Activated T-cell treated with anti-CD3 and anti-CD28 coated beads for 48 hours (primary cell): Measurements from ENCODE around the gene LSS.
"Not testable (repeated sequence)": the region's sequence is repeated elsewhere in the genome, so short reads cannot be mapped to it uniquely, and the experiment has no call there.

Source experiments
- DNase-seq: peaks from one replicate; pipeline ENCODE4 v3.0.0-alpha.2; 2020; ENCODE audit warnings: low read depth

Gene LSS

GRCh38 chr21:46205166-46205565 is 23.4 kb downstream of the LSS start:
- no peak for DNase-seq

DNA sequence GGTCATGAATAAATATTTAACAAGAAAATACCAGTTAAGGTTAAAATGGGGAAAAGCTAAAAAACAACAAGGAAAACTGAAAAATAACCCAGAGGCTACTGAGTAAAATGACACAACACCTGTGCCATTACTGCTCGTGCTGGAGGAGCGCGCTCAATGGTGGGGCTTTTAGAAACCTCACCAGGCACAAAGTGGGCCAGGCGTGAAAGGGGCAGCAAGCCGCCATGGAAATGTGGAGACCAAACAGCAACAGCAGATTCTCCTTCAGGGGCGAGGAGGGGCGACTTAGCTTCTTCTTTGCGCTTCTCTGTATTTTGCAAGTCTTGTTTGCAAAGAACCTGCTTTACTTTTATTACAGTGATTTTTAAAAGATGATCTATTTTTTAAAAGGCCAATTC is 25.4 kb downstream of the LSS start:
- DNase-seq, result no peak

DNA sequence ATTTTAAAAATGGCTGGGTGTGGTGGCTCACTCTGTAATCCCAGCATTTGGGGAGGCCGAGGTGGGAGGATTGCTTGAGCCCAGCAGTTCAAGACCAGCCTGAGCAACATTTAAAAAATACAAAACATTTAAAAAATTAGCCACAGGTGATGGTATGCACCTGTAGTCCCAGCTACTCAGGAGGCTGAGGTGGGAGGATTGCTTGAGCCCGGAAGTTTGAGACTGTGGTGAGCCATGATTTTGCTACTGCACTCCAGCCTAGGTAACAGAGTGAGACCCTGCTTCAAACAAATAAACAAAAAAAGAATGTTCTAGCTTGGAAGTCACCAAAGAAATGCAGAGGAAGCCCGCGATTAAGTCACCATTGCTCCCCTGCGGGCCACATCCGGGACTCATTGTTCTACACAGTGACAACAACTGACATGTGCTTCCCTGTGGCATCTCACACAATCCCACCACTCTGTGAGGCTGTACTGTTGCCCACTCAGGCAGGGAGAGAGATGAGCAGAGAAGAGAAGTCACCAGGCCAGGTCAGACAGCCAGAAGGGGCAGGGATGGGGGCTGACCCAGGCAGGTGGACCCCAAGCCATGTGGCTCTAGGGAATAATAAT is 25.9 kb downstream of the LSS start:
- no peak for DNase-seq

- not testable (repeated sequence) for DNase-seq
Observed at GRCh38 chr21:46200877-46201803, 27.4 kb downstream of the LSS start.

DNA sequence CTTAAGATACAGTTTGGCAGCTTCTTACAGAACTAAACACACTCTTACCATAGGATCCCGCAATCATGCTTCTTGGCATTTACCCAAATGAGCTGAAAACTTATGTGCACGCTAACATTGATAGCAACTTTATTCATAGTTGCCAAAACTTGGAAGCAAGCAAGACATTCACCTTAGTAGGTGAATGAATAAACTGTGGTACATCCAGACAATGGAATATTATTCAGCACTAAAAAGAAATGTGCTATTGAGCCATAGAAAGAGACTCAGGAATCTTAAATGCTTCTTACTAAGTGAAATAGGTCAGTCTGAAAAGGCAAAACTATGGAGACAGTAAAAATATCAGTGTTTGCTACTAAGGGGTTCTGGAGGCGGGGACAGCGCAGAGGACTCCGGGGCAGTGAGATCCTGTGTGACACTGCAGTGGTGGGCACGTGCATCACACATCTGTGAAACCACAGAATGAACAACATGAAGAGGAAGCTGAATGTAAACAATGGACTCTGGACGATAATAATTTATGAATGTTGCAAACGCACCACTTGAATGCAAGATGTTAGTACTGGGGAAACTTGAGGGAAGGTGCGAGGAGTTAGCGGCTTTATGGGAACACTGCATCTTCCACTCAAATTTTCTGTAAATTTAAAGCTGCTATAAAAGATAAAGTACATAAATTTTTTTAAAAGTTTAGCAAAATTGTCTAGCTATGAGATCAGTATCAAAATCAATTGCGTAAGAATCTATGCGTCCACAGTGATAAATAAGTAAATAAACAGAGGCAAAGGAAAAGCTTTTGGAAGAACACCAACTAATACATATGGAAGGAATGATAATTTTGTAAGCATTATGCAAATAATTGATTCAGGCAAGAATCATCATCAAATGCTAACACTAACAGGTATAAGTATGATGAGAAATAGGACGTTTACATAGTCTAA is 28.9 kb downstream of the LSS start:
- no peak for DNase-seq

DNA sequence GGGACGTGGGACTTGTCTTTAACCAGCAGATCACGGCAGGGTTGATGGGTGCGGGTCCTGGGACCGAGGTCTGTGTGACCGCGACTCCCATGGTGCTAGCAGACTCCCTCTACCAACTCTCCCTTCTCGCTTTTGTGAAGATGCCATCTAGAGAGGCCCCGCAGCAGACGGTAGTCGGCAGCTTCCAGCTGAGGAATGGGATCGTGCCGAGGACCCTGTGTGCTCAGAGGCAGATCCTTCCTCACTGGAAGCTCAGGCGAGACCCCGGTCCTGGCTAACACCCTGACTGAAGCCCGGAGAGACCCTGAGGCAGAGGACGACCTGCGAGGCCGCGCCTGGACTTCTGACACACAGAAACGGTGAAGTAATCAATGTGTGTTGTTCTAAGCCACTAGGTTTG is 31.8 kb downstream of the LSS start:
- DNase-seq, result no peak

GRCh38 chr21:46195595-46196195 is 32.9 kb downstream of the LSS start:
- no peak for DNase-seq

GRCh38 chr21:46194374-46195334 is 33.9 kb downstream of the LSS start:
- DNase-seq, result no peak

GRCh38 chr21:46193829-46194373 is 34.7 kb downstream of the LSS start:
- DNase-seq, result no peak

- no peak for DNase-seq
Observed at GRCh38 chr21:46191686-46192575, 36.6 kb downstream of the LSS start.

GRCh38 chr21:46191257-46191685 is 37.3 kb downstream of the LSS start:
- no peak for DNase-seq

DNA sequence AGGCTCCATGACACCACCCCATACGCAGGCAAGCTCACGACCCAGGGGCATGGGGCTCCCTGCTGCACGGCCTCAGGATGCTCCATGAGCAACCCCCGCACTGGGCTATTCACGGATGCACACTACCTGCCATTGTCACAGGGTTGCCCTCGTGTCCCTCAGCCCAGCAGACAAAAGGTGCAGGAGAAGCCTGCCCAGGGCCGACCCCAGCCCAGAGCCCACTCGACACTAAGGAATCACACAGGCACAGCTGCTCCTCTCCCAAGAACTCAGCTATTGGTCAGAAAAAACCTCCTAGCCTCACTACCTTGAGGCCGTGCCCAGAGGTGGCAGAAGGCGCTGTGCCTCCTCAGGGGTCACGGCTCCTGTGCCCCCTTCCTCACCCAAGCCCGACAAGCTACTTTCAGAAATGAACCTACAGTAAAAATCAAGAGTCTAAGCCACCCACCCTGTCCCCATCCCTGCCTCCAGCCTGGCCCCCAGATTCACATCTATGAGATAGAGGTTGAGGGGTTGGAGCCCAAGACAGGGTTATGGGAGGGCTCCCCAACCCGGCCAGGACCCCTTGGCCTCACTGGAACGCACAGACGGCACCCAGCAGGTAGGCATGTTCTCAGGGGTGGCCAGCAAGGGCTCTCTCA is 38.0 kb downstream of the LSS start:
- no peak for DNase-seq

DNA sequence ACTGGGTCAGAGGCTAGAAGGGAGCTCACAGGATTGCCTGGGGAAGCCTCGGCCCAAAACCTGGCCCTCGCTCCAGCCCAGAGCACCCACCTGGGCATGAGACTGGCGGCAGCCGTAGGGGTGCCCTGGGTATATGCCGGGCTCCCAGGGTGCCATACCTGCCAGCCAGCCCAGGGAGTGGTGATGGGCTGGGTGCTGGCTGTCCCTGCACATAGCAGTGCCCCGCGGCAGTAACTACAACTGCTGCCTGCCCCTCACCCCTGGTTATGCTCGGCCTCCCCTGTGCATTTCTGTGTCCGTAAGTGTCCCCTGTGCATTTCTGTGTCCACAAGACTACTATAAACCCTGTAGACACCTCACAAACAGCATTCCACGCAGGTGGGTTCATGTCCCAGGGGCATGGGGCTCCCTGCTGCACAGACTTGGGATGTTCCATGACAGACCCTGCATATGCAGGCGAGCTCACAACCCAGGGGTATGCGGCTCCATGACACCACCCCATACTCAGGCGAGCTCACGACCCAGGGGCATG is 38.5 kb downstream of the LSS start:
- DNase-seq, result no peak

DNA sequence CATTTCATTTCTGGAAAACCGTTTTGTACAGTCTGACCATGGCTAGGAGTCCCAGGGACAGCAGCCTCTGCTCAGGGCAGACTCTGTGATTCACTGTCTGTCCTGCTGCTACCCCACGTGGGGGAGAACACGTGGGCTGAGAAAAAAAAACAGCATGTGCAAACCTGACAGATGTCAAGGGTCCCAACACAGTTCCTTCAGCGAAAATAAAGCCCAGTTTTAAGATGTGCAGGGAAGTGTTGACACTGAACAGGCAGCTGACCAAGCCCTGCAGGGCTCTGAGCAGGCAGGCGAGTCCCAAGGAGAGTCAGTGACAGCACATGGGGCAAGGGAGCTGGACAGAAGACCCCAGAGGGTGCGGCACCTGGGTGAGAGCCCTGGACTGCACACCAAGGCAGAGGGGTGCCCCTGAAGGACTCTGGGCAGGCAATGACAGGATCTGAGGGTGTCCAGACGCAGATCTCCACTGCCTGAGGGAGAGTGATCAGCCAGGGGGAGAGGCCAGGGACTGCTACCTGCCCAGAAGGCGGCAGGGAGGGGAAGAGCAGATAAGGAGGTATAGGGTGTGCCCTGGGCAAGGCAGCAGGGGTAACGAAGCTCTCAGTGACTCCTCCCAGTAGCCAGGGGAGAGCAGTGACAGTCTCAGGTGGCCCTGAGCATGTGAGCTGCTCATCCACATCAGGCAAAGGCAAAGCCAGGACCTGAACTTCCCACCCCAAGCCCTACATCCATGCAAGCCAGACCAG is 39.2 kb downstream of the LSS start:
- DNase-seq, result no peak

- no peak for DNase-seq
Observed at GRCh38 chr21:46188226-46189212, 40.1 kb downstream of the LSS start.

DNA sequence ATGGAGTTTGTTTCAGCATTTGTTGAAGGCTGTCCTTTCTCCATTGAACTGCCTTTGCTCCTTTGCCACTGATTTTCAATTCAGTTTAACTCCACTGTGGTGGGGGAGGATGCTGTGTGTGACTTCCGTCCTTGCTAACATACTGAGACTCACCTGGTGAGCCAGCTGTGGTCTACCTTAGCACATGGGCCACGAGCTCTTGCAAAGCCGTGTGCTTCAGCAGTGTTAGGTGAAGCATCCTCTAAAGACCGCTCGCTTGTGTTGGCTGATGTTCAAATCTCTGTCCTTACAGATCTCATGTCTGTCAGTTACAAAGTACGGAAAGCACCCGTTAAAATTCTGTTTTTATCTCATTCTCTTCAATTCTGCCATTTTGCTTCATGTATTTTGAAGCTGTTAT is 40.8 kb downstream of the LSS start:
- DNase-seq, result no peak

GRCh38 chr21:46187261-46187660 is 41.3 kb downstream of the LSS start:
- no peak for DNase-seq
